Ishikawa (cell line): ENCODE measurements around the gene IL17RA.

Experiments used
- CEBPB ChIP-seq: IDR thresholded peaks from 2 replicates; pipeline ENCODE4 v1.6.1; 2012
- CREB1 ChIP-seq: IDR thresholded peaks from 2 replicates; pipeline ENCODE4 v1.6.1; 2012; ENCODE audit warnings: low read depth
- EGR1 ChIP-seq: IDR thresholded peaks from 2 replicates; pipeline ENCODE4 v1.6.1; 2012
- EP300 ChIP-seq: IDR thresholded peaks from 2 replicates; pipeline ENCODE4 v1.6.1; 2012; ENCODE audit warnings: borderline replicate concordance
- FOXM1 ChIP-seq: IDR thresholded peaks from 2 replicates; pipeline ENCODE4 v1.6.1; 2012; ENCODE audit warnings: low read depth, borderline replicate concordance
- MAX ChIP-seq: IDR thresholded peaks from 2 replicates; pipeline ENCODE4 v1.6.1; 2012
- NFIC ChIP-seq: IDR thresholded peaks from 2 replicates; pipeline ENCODE4 v1.6.1; 2012
- REST ChIP-seq: IDR thresholded peaks from 2 replicates; pipeline ENCODE4 v1.6.1; 2012; ENCODE audit warnings: low read depth, mild to moderate bottlenecking
- TAF1 ChIP-seq: IDR thresholded peaks from 2 replicates; pipeline ENCODE4 v1.6.1; 2012; ENCODE audit warnings: low read depth, mild to moderate bottlenecking
- TEAD4 ChIP-seq: IDR thresholded peaks from 2 replicates; pipeline ENCODE4 v1.6.1; 2012
- YY1 ChIP-seq: IDR thresholded peaks from 2 replicates; pipeline ENCODE4 v1.6.1; 2012; ENCODE audit warnings: low read depth

- TF ChIP-seq CREB1 (no peak), MAX (no peak), REST (no peak), TAF1 (no peak), EP300 (no peak), YY1 (no peak), TEAD4 (no peak), FOXM1 (no peak), CEBPB (no peak), NFIC (no peak), EGR1 (no peak)
Measured at GRCh38 chr22:17083255-17083654, 1.5 kb upstream of the IL17RA start.
